GM20431 (cell line): ENCODE measurements around the gene FAM234A.

Source experiments
- in situ Hi-C: fragments of 300-500 bp; cut with MseI, MboI; formaldehyde crosslinking; loops from one replicate; pipeline ENCODE4 v1.15.0; 2020; ENCODE audit warnings: low sequenced_read_pairs; ENCODE audit not compliant: unreplicated experiment

The FAM234A gene

DNA sequence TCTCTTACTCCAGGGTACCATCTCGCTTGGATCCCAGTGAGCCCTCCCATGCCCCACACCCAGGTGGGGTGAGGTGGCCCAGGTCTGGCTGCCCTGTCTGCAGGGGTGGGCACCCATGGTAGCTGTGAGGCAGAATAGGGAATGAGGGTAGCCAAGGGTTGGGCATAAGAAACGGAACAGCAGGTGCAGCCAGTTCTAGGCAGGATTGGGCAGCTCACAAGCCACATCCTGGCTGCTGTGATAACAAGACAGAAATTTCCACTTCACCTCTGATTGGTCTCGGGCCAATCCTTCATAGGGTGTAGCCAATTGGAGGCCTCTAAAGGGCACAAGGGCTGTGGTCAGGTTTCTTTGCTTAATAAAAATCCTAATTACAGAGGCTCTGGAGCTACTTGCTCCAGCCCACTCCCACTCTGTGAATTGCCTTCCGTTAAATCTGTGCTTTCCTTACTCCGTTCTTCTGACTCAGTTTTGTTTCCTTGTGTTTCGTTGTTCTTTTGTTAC is 44.3 kb downstream of the FAM234A start:
- in situ Hi-C loops: no loop called here

DNA sequence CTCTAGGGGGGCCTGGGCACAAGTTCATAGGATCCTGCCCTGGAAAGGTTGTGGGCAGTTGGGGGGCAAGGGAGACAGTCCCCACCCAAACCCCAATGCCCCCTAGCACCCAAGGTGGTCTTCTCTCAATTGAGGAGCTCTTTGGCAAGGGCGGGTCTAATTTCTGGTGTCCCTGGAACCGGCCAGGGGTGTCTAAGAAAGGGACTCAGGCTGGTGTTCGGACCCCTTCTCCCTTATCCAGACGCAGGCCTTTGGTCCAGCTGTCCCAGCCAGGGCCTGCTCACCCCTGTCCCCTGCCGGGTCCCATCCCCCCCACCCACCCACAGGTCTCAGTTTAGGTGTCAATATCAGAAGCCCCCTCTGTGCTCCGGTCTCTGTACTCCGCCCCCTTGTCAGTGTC is 44.9 kb downstream of the FAM234A start:
- in situ Hi-C loops: no loop called here

DNA sequence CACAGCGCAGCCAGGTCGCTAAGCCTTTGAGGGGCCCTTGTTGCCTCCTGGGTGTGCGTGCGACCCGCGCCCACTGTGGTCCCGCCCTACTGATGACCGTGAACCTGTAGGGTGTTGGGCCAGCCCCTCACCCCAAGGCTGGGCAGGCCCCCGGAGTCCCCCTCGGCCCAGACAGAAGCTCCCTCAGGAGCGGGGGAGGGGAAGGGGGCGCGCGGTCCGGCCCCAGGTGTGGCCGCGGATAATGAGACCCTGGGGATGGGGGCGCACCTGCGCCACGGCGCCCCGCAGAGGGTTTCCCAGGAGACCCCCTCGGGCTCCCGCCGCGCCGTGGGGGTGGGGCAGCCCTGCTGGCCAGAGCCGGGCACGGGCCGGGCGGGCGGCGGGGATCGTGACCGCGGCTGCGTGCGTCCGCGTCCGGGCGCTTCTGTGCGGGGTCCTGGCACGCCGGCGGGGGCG is 45.4 kb downstream of the FAM234A start:
- in situ Hi-C loops: no loop called here

DNA sequence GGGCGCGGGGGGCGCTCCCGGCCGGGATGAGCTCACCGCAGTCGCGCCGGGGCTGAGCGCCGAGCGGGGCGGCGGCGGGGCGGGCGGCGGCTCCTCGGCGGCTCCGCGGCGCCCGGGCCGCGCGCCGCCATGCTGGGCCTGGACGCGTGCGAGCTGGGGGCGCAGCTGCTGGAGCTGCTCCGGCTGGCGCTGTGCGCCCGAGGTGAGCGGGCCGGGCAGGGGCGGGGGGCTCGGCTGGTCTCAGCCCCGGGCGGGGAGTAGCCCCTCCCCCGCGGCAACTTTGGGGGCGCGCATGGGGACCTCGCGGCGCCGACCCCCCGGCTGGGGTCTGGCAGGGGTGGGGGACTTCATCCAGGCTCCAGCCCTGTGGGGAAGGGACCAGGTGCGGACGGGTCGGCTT is 45.9 kb downstream of the FAM234A start, which contains the start of gene ARHGDIG:
Gene ARHGDIG, plus strand, starts transcription at position 40 of the 400 bp plus-strand sequence. Its CDS starts 90 bp downstream, at position 130.
- in situ Hi-C loops: no loop called here

DNA sequence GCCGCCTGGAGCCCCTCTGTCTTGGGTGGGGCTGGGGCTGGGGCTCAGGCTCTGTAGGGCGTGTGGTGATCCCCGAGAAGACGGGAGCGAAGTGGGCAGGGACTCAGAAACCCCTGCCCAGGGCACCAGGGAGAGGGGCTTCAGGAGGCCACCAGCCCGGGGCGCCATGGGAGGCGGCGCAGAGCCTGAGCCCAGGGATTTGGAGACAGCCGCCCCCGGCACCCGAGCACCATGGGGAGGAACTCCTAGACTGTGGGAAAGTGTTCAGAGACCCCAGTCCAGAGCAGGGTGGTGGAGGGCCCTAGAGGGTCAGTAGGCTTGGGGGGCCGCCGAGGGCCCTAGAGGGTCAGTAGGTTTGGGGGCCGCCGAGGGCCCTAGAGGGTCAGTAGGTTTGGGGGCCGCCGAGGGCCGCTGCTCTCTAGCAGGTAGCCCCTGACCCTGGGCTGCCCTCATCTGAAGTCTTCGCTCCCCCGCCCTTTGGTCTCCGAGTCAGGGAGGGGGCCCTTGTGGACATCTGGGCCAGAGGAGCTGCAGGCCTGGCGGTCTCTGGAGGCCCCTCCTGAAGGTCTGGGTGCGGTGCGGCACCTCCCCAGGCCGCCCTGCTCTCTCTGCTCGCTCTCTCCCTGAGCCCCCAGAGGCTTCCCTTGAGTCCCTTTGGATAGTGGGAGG is 46.5 kb downstream of the FAM234A start:
- in situ Hi-C loops: no loop called here

DNA sequence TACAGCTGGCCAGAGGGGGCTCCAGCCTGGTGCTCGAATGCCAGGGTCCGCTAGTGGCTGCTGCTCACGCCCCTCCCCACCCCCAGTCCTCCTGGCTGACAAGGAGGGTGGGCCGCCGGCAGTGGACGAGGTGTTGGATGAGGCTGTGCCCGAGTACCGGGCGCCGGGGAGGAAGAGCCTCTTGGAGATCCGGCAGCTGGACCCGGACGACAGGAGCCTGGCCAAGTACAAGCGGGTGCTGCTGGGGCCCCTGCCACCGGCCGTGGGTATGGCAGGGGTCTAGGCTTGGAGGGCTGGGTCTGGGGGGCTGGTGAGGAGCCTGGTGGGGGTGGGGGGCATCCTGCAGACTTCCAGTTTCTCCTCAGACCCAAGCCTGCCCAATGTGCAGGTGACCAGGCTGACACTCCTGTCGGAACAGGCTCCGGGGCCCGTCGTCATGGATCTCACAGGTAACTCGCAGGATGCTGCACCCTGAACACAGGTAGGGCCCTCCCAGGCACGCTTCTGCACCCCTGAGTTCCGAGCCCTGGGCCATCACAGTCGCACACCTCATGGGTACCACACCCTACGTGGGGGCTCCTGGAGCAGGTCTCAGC is 47.1 kb downstream of the FAM234A start:
- in situ Hi-C loops: no loop called here

DNA sequence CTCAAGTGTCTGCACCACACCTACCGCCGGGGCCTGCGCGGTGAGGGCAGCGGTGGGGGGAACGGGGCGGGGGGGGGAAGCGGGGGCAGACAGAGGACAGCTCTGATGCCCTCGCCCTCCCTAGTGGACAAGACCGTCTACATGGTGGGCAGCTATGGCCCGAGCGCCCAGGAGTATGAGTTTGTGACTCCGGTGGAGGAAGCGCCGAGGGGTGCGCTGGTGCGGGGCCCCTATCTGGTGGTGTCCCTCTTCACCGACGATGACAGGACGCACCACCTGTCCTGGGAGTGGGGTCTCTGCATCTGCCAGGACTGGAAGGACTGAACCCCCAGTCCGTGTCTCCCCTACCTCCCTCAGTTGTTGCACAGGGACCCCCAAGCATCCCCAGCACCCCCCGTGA is 47.9 kb downstream of the FAM234A start:
- in situ Hi-C loops: no loop called here

DNA sequence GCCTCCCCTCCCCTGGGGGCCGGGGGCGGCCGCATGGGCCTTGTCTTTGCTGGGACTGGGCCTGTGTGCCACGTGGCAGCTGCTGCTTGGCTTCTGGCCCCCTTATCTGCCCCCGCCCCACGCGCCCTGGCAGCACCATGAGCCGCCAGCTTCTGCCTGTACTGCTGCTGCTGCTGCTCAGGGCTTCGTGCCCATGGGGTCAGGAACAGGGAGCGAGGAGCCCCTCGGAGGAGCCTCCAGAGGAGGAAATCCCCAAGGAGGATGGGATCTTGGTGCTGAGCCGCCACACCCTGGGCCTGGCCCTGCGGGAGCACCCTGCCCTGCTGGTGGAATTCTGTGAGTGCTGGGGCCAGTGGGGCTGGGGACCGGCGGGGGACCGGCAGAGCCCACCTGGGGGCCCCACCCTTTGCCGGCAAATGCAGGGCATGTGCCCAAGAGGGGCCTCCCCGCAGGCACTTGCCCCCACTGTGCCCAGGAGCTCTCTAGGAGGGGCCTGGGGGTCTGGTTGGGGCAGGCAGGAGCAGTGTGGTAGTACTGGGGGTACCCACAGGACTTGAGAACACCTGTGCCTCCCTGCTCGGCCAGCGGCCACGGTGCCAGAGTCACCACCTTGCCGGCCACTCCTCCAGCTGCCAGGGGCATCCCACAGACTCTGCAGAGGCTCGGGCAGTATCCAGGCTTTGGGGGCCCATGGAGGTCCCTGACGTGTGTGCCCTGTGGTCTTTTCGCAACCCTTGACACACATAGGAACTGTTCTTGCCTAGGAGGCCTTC is 48.6 kb downstream of the FAM234A start, which contains the start of gene PDIA2:
Gene PDIA2, plus strand, starts transcription at position 132 of the 773 bp plus-strand sequence. Its CDS starts 6 bp downstream, at position 138.
- in situ Hi-C loops: no loop called here

DNA sequence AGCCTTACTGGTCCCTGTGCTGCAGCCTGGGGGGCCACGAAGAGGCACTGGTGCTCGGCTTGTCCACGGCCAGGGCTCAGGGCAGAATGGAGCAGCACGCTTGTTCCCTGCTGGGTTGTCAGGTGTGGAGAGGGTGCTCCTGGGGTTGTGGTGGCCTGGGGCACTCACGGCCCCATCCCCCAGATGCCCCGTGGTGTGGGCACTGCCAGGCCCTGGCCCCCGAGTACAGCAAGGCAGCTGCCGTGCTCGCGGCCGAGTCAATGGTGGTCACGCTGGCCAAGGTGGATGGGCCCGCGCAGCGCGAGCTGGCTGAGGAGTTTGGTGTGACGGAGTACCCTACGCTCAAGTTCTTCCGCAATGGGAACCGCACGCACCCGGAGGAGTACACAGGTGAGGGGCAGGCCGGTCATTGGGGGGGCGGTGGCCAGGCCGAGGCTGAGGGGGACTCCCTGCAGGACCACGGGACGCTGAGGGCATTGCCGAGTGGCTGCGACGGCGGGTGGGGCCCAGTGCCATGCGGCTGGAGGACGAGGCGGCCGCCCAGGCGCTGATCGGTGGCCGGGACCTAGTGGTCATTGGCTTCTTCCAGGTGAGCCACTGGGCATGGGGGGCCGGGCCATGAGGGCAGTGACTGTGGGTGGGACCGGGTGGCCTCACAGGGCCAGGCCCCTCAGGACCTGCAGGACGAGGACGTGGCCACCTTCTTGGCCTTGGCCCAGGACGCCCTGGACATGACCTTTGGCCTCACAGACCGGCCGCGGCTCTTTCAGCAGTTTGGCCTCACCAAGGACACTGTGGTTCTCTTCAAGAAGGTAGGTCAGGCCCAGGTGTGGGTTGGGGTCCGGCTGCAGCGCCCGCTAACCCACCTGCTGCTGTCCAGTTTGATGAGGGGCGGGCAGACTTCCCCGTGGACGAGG is 49.8 kb downstream of the FAM234A start:
- in situ Hi-C loops: no loop called here

DNA sequence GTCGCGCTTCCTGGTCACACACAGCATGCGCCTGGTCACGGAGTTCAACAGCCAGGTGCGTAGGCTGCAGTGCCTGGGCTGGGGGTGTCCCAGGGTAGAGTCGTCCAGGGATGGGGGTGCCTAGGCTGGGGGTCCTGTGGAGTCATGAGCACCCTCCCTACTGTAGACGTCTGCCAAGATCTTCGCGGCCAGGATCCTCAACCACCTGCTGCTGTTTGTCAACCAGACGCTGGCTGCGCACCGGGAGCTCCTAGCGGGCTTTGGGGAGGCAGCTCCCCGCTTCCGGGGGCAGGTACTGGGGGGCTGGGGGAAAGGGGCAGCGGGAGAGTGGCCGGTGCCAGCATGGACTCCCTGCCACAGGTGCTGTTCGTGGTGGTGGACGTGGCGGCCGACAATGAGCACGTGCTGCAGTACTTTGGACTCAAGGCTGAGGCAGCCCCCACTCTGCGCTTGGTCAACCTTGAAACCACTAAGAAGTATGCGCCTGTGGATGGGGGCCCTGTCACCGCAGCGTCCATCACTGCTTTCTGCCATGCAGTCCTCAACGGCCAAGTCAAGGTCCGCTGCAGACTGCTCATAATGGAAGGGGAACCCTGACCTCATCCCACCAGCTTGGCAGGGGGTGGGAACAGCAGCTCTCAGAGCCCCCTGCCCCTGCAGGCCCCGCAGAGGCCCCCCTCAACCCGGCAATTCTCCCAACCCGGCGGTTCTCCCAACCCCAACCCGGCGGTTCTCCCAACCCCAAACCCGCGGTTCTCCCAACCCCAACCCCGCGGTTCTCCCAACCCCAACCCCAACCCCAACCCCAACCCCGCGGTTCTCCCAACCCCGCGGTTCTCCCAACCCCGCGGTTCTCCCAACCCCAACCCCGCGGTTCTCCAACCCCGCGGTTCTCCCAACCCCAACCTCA is 50.8 kb downstream of the FAM234A start:
- in situ Hi-C loops: no loop called here

DNA sequence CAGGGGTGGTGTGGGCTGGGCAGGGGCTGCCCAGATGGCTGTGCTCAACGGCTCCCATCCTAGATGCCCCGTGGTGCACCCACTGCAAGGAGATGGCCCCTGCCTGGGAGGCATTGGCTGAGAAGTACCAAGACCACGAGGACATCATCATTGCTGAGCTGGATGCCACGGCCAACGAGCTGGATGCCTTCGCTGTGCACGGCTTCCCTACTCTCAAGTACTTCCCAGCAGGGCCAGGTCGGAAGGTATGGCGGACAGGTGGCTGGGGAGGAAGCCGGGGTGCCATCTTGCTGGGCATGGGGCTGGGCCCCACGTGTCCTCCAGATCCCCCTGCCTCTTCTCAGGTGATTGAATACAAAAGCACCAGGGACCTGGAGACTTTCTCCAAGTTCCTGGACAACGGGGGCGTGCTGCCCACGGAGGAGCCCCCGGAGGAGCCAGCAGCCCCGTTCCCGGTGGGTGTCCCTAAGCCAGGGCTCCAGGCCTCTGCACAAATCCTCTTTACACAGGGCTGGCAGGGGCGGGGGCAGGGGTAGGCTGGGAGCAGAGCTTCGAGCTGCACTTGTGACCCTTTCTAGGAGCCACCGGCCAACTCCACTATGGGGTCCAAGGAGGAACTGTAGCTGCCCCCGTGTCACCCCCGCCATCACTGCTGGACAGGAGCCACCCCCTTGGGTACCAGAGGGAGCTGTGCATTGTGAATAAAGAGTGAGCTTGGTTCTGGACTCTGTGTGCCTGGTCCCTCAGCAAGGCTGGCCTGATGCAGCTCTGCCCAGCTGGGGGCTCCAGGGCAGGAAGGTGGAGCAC is 52.1 kb downstream of the FAM234A start:
- in situ Hi-C loops: no loop called here

DNA sequence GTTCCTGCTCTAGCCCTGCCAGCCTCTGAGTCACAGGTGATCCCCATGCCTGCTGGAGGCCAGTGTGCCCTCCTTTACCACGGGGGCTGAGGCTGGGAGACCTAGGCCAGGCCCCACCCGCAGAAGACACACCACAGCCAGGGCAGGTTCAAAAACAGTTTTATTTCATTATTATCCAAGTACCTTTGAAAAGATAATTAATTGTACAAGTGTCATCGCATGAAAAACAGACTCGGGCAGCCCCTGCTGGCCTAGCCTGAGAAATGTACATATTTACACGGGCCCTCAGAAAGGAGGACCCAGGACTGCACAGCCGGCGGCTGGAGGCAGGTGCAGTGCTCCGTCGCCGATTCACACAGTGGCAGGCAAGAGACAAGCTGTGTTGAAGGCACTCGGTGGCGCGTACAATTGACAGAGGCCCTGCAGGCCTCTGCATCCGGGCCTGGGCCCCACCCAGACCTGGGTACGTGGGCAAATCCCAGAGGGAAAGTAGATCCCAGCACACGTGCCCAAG is 52.7 kb downstream of the FAM234A start:
- in situ Hi-C loops: no loop called here

DNA sequence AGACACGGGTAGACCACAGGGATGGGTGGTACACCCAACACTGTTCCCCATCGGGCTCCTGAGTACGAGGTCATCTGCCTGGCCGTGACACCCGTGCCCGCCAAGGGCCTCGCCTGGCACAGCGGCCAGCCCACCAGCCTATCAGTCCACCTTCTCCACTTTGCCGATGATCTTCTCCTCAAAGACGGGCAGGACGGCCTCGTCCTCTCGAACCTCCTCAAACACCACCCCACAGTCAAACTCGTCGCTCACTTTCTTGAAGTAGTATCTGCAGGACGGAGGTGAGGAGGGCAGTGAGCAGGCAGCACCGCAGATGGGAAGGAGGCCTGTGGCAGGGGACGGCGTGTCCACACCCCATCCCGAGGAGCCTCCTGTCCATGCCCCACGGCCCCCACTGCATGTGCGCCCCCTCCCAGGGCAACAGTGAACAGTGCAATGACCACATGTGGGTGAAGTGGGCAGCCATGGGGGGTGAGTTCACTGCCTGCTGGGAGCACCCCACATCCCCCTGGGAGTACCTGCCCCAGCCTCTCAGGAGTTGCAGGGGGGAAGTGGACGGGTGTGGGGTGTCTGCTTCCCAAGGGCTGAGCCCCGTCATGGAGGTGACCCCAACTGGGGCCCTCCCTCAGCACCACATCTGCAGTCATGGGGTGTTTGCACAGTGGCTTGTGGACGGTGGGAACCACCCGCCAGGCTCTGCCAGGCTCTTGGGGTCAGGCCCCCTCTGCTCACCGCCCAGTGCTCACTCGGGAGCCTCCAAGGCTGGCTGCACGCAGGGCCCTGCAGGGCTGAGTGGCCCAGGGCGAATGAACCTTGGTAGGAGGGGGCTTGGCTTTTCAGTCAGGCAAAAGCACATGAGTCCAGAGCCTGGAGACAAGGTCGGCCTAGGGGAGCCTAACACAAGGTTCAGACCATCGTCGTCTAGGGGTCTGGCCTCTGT is 53.6 kb downstream of the FAM234A start:
- in situ Hi-C loops: no loop called here

DNA sequence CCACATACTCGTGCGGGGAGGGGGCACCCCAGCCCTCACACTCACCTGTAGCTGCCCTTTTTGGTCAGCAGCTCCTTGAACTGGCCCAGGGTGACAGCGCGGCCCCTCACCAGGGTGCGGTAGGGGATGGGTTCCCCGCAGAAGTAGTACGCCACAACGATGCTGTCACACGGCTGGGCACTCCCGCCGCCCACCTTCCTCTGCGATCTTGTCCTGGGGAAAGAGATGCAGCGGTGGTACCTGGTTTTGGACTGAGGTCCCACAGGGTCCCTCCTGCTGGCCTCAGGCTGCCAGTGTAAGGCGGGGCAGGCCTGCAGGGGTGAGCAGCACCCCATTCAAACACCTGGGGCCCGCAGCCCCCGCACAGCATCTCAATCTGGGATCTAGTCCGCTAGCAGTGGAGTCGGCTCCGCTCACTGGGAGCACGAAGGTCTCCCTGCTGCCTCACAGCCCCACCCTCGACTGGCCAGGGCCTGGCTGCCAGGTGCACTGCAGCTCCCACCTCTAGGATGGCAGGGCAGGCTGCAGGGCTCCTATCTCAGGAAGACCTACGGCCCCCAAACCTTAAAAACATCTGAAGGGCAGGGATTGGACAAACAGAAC is 54.9 kb downstream of the FAM234A start:
- in situ Hi-C loops: no loop called here

DNA sequence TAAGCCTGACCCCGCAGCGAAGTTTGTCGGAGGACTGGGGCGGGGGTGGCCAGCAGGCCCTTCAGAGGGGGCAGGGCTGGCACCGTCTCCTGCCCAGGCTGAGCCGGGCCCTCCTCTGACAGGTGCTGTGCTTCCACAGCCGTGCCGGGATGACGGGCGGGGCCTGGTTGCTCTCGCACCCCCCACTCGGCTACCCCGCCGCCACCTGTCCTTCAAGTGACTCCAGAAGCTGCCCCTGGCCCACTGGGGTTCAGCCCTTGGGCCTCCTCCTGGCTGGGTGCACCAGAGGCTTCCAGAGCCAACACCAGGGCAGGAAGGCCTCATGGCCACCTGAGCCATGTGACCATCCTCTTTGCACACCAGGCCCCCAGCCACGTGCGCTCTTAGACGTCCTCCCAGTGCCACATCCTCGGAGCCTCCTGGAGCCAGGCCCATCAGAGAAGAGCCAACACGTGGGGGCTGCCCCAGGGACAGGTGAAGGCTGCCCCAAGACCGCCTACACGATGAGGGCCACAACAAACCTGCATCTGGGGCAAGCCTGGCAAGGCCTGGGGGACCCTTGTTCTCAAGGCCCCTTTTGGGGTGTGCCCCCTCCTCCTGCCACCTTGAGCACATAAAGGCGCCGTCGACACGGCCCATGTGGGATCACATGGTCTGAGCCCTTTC is 55.5 kb downstream of the FAM234A start:
- in situ Hi-C loops: no loop called here
